Type B pancreatic cell (in vitro differentiated cells): ENCODE results near the gene BRAF. TPM values are rescaled to one million over a fixed set of nuclear protein-coding genes. Genes with fewer than 3 reads are reported as not detected.
A peak's percentile ranks its signal among the peaks of the same experiment; 100 is the strongest.

Experiments
- DNase-seq: peaks from one replicate; pipeline ENCODE4 v3.0.0; 2021; ENCODE audit warnings: mixed read lengths; ENCODE audit not compliant: unreplicated experiment; ENCODE audit errors: extremely low spot score
- H3K27ac Mint-ChIP-seq: 2 replicates; pipeline ENCODE4 v1.8.0; 2021; ENCODE audit warnings: mild to moderate bottlenecking, mixed read lengths
- H3K27me3 Mint-ChIP-seq: 2 replicates; pipeline ENCODE4 v1.8.0; 2021; ENCODE audit warnings: mixed read lengths
- H3K36me3 Mint-ChIP-seq: 2 replicates; pipeline ENCODE4 v1.8.0; 2021; ENCODE audit warnings: mixed read lengths
- H3K4me1 Mint-ChIP-seq: one replicate; pipeline ENCODE4 v1.8.0; 2021; ENCODE audit warnings: mixed read lengths; ENCODE audit not compliant: unreplicated experiment
- H3K4me3 Mint-ChIP-seq: 2 replicates; pipeline ENCODE4 v1.8.0; 2021; ENCODE audit warnings: mild to moderate bottlenecking, mixed read lengths
- H3K9me3 Mint-ChIP-seq: 2 replicates; pipeline ENCODE4 v1.8.0; 2021; ENCODE audit warnings: mixed read lengths
- CTCF ChIP-seq: fragments of 200-600 bp; sonication (generic); conservative IDR thresholded peaks from 2 replicates; pipeline ENCODE4 v1.5.0; 2021; ENCODE audit warnings: antibody characterized with exemption, mild to moderate bottlenecking
- total RNA-seq: library from RNA; stranded (reverse); gene quantifications from 2 replicates; pipeline ENCODE4 v1.2.1, GENCODE V29; 2021; ENCODE audit warnings: low replicate concordance

The BRAF gene
- total RNA-seq, 1 donor from 2014 or later = 34.4 TPM

GRCh38 chr7:140707132-140707531, 217.6 kb downstream of the BRAF start:
- Mint-ChIP-seq H3K36me3 (peaks cover 19% of the 10 kb centered on the region), H3K27me3 (no peaks in the 10 kb centered on the region), H3K4me1 (no peaks in the 10 kb centered on the region), H3K9me3 (no peaks in the 10 kb centered on the region), H3K27ac (no peak overlapping the region), H3K4me3 (no peak overlapping the region)
- TF ChIP-seq CTCF = no peak
- DNase-seq = no peak

DNA sequence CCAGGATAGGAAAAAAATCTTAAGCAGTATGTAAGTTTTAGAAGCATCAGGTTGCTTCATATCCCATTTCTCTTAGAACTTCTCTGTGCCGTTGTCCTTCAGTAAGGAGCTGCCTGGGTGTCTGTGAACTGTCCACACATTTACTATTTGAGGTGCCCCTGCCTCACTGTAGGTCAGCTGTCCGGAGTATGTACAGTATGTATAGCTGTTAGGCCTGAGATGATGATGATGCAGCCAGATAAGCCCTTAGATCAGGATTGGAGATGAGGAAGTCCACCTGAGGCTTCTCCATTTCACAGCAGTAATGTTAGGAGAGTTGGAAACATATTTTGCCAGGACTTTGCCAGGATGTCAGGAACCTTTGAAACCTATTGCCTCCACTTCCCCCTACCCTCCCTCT, 220.5 kb downstream of the BRAF start:
- no peak for DNase-seq
- TF ChIP-seq CTCF = no peak
- no peak overlapping the region for H3K27ac Mint-ChIP-seq

GRCh38 chr7:140702774-140703173, 222.0 kb downstream of the BRAF start:
- TF ChIP-seq CTCF = no peak

More for the DNA sequence above, 220.5 kb downstream of the BRAF start:
- Mint-ChIP-seq H3K4me1 (peaks cover 7% of the 10 kb centered on the region), H3K9me3 (no peaks in the 10 kb centered on the region), H3K4me3 (no peak overlapping the region), H3K27me3 (no peaks in the 10 kb centered on the region), H3K36me3 (peaks cover 13% of the 10 kb centered on the region)

GRCh38 chr7:140698477-140698876, 226.3 kb downstream of the BRAF start:
- TF ChIP-seq CTCF = no peak
- no peak for DNase-seq
- Mint-ChIP-seq H3K27ac (peak overlapping the region; percentile 99), H3K36me3 (peaks cover 13% of the 10 kb centered on the region), H3K4me1 (peaks cover 31% of the 10 kb centered on the region), H3K9me3 (no peaks in the 10 kb centered on the region), H3K27me3 (no peaks in the 10 kb centered on the region), H3K4me3 (peak overlapping the region; percentile 99)

More at GRCh38 chr7:140702774-140703173, 222.0 kb downstream of the BRAF start:
- no peak overlapping the region for H3K4me3 Mint-ChIP-seq
- no peak for DNase-seq
- no peak overlapping the region for H3K27ac Mint-ChIP-seq
- peaks cover 20% of the 10 kb centered on the region for H3K36me3 Mint-ChIP-seq
- no peaks in the 10 kb centered on the region for H3K27me3 Mint-ChIP-seq
- peaks cover 17% of the 10 kb centered on the region for H3K4me1 Mint-ChIP-seq
- no peaks in the 10 kb centered on the region for H3K9me3 Mint-ChIP-seq

GRCh38 chr7:140697447-140698143, 227.1 kb downstream of the BRAF start:
- Mint-ChIP-seq H3K4me1 (peaks cover 31% of the 10 kb centered on the region), H3K27me3 (no peaks in the 10 kb centered on the region), H3K4me3 (peak overlapping the region; percentile 99), H3K36me3 (peaks cover 9% of the 10 kb centered on the region), H3K9me3 (no peaks in the 10 kb centered on the region), H3K27ac (peak overlapping the region; percentile 99)
- DNase-seq = no peak
- TF ChIP-seq CTCF = no peak
